Fibroblast of villous mesenchyme (primary cell): ENCODE measurements around the gene TMEM245. TPM values are rescaled to one million over a fixed set of nuclear protein-coding genes. Genes with fewer than 3 reads are reported as not detected.

Source experiments
- DNase-seq: peaks from one replicate; pipeline ENCODE4 v3.0.0-alpha.2; 2010; ENCODE audit warnings: low read depth
- H3K4me3 ChIP-seq: 2 replicates; pipeline ENCODE4 v1.5.1; 2011; ENCODE audit warnings: low read depth, mild to moderate bottlenecking, low read length
- CTCF ChIP-seq: IDR thresholded peaks from 2 replicates; pipeline ENCODE4 v1.5.1; 2012; ENCODE audit warnings: low read depth, mild to moderate bottlenecking, low read length; ENCODE audit not compliant: insufficient read depth
- small RNA-seq: library from RNA; depleted of rRNA; stranded (forward); fragments of <200 nt; gene quantifications from one replicate; pipeline ENCODE3, GENCODE V24; 2012
- total RNA-seq: library from RNA; depleted of rRNA; stranded (reverse); fragments of >200 nt; gene quantifications from 2 replicates; pipeline ENCODE4 v1.2.3, GENCODE V29; 2012

TMEM245 gene
- total RNA-seq, 1 donor, result 86.8 TPM

GRCh38 chr9:108967916-108968315 lies 151.8 kb downstream of the TMEM245 start:
- H3K4me3 ChIP-seq, result no peak overlapping the region
- no peak for TF ChIP-seq CTCF
- no peak for DNase-seq

Small RNAs within 50 kb of the gene (small RNA-seq; reads per million reads assigned to genes)
- gene MIR32, result 14.2 reads per million, percentile 92 among the genes with 10 or more reads in this experiment
- not detected for gene RF00019

Other genes starting within 250 kb of the TMEM245 start
- gene ELP1, start 185.8 kb downstream of the TMEM245 start, total RNA-seq, result 31.2 and 44.0 TPM in 2 replicates
- 6.8 and 9.9 TPM in 2 replicates for gene ABITRAM, start 185.5 kb downstream of the TMEM245 start, total RNA-seq
- 72.2 and 155 TPM in 2 replicates for gene CTNNAL1, start 106.4 kb downstream of the TMEM245 start, total RNA-seq
- gene FRRS1L, start 47.3 kb upstream of the TMEM245 start, total RNA-seq, result under 0.01 TPM in 1 of 2 replicates, not detected in the other
- under 0.01 and 0.32 TPM in 2 replicates for gene EPB41L4B, start 201.1 kb upstream of the TMEM245 start, total RNA-seq